ENCODE measurements around the gene SLC28A2.

- no peak for TF ChIP-seq CTCF (conservative IDR thresholded peaks at IDR 0.05; ENCODE audit: low read depth, low read length)
- TF ChIP-seq EZH2 (IDR thresholded peaks at IDR 0.05; ENCODE audit: low read length, unreplicated experiment) = no peak
- TF ChIP-seq EZH2phosphoT487 (IDR thresholded peaks at IDR 0.05; ENCODE audit: borderline replicate concordance, low read length) = no peak
Measured at GRCh38 chr15:45251888-45252287, at the start of gene SLC28A2.

All from PC-3 (cell line).